CD4-positive, alpha-beta T cell treated with Interleukin-10 for 1 hour (primary cell): Measurements from ENCODE around the gene ANAPC5.
"Not testable (repeated sequence)": the region's sequence is repeated elsewhere in the genome, so short reads cannot be mapped to it uniquely, and the experiment has no call there.

Experiments used
- DNase-seq: peaks from one replicate; pipeline ENCODE4 v3.0.0-alpha.2; 2020

ANAPC5 gene

GRCh38 chr12:121307397-121307796 lies 44.8 kb downstream of the ANAPC5 start:
- not testable (repeated sequence) for DNase-seq

- no peak for DNase-seq
These were observed 47.9 kb downstream of the ANAPC5 start for GRCh38 chr12:121304306-121304705.

GRCh38 chr12:121301876-121302275 lies 50.3 kb downstream of the ANAPC5 start:
- no peak for DNase-seq

- no peak for DNase-seq
These were observed 52.0 kb downstream of the ANAPC5 start for GRCh38 chr12:121300083-121300819.

GRCh38 chr12:121299662-121300061 lies 52.5 kb downstream of the ANAPC5 start:
- no peak for DNase-seq

- DNase-seq: not testable (repeated sequence)
These were observed 53.8 kb downstream of the ANAPC5 start for GRCh38 chr12:121298411-121298810.

- peak; percentile 6 for DNase-seq
These were observed 54.7 kb downstream of the ANAPC5 start for GRCh38 chr12:121297435-121297991.

GRCh38 chr12:121296618-121297434 lies 55.4 kb downstream of the ANAPC5 start, which contains the start of gene CAMKK2:
TSS of gene CAMKK2 (minus strand) at chr12:121296709. CDS start at chr12:121274526, 22,183 bp downstream.
- peak; percentile 91 for DNase-seq

GRCh38 chr12:121295746-121296617 lies 56.2 kb downstream of the ANAPC5 start:
- DNase-seq: peak; percentile 2

- DNase-seq: peak; percentile 4
These were observed 57.0 kb downstream of the ANAPC5 start for GRCh38 chr12:121295116-121295745.

- DNase-seq: no peak
These were observed 57.9 kb downstream of the ANAPC5 start for GRCh38 chr12:121294151-121294889.

- DNase-seq: no peak
These were observed 58.6 kb downstream of the ANAPC5 start for GRCh38 chr12:121293603-121294002.

- DNase-seq: no peak
These were observed 61.8 kb downstream of the ANAPC5 start for GRCh38 chr12:121290410-121290809.

- DNase-seq: no peak
These were observed 62.2 kb downstream of the ANAPC5 start for GRCh38 chr12:121289962-121290361.

- no peak for DNase-seq
These were observed 63.2 kb downstream of the ANAPC5 start for GRCh38 chr12:121288986-121289385.

GRCh38 chr12:121288158-121288845 lies 63.9 kb downstream of the ANAPC5 start:
- no peak for DNase-seq

- no peak for DNase-seq
These were observed 64.8 kb downstream of the ANAPC5 start for GRCh38 chr12:121287267-121287954.

GRCh38 chr12:121285856-121286255 lies 66.4 kb downstream of the ANAPC5 start:
- DNase-seq: no peak

- DNase-seq: no peak
These were observed 67.4 kb downstream of the ANAPC5 start for GRCh38 chr12:121284551-121285390.
